CD4-positive, alpha-beta T cell treated with Interleukin-17A for 4 hours (primary cell): ENCODE measurements around the gene EXOC1.
A peak's percentile ranks its signal among the peaks of the same experiment; 100 is the strongest.

ENCODE experiments used
- DNase-seq: peaks from one replicate; pipeline ENCODE4 v3.0.0-alpha.2; 2020; ENCODE audit warnings: mixed read lengths

The EXOC1 gene

DNA sequence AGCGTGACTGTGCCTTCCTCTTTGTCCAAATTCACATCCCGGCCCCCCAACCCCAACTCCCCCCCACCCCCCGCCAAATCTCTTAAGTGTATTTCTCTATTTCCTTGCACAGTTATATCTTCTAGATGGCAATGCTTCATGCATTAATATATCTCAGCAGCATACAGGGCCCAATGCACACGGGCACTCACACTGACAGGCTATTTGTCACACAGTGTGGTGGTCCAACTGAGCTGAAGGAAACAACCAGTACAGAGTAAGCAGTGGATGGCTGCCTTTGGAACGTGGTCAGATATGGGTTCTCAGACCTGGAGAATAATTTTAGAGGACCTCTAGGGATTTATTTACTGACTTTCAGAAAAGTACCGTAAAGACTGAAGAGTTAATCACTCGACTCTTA is 681 bp downstream of the EXOC1 start:
- no peak for DNase-seq

DNA sequence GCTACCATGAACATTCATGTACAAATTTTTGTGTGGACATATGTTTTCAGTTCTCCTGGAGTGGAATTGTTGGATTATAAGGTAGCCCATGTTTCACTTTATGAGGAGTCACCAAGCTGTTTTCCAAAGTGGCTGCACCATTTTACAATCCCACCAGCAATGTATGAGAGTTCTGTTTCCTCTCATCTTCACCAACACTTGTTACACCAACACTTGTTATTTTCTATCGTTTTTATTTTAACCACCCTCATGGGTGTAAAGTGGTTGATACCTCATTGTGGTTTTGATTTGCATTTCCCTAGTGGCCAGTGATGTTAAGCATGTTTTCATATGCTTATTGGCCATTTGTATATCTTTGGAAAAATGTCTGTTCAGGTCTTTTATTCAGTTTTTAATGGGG is 4.1 kb downstream of the EXOC1 start:
- DNase-seq: no peak

DNA sequence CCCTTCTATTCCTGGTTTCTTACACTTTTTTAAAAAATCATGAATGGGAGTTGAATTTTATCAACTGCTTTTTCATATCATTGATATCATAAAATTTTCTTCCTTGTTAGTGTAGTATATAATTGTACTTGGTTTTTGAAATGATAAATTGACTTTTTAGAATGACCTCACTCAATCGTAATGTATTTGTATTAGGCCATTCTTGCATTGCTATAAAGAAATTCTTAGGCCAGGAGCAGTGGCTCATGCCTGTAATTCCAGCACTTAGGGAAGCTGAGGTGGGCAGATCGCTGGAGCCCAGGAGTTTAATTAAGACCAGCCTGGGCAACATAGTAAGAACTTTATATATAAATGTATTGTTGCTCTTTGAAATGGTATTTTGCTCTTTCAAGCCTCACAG is 6.3 kb downstream of the EXOC1 start:
- no peak for DNase-seq

DNA sequence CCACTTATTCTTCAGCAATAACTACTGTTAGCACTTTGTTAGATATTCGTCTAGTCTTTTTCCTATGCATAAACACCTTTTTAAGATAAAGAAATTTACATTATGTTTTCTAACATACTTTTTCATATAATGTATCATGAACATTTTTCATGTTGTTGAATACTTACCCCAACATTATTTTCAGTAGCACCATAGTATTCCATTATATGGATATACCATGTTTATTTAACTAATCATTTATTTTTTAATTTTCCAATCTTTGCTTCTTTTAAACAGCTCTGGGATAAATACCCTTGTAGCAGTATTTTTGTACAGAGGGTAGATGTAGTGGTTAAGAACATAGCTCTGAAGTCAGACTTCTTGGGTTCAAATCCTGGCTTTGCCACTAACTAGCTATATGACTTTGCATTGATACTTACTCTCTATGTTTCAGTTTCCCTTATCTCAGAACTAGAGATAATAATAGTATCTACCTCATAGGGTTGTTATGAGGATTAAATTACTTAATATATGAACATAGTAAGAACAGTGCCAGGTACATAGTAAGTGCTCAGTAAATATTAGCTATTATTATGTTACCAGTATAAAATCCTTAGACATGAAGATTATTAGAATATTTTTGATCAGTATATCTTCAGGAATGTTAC is 11.3 kb downstream of the EXOC1 start:
- DNase-seq: no peak

DNA sequence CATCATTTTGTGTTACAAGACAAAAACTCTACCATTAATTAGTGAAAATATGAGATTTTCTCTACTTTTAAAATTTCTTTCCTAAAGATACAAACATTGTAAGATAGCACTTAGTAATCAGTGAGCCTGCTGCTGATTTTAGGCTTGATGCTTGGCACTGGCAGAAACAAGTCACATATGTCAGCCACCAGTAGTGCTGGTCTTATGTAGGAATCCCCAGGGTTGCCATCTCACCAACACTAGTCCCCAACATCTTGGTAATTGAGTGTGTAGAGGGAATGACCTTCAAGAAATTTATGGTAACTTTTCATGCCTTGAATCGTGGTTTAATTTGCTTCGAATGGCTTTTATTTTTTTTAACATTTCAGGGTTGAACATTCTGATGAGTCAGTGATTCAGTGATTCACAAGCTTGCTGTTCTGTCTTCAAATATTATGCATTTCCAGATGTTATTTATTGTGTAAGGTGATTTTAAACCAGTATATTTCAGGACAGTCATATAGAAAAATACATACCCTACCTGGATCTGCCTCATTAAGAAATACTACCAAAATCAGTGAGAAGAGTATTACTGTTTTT is 11.9 kb downstream of the EXOC1 start:
- no peak for DNase-seq

GRCh38 chr4:55866290-55866907 is 13.0 kb downstream of the EXOC1 start:
- DNase-seq: no peak

DNA sequence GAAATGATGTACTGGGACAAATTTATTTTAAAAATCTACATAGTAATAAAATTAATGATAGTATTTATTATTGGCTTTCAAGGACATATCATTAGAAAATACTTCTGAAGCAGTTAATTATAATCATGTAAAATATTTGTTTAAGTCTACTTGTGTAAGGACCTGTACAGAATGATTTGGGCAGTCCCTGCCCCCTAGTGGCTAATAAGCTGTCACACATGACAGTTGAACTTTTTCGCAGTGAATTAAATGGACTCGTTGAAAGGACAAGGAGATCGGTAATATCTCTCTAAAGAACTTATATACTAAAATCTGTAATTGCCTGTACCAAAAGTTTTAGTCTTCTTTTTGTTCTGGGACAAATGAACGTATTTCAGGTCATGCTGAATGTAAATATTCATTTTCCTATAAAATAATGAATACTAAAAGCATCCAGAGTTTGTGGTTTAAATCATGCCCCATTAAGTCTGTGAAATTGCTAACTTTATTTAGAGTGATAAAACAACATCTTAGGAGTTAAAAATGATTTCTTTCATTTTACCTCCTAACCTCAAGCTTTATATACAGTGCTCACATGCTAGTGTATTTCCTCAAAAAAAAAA is 13.6 kb downstream of the EXOC1 start:
- peak; percentile 38 for DNase-seq

GRCh38 chr4:55868581-55869090 is 15.2 kb downstream of the EXOC1 start:
- DNase-seq: no peak

DNA sequence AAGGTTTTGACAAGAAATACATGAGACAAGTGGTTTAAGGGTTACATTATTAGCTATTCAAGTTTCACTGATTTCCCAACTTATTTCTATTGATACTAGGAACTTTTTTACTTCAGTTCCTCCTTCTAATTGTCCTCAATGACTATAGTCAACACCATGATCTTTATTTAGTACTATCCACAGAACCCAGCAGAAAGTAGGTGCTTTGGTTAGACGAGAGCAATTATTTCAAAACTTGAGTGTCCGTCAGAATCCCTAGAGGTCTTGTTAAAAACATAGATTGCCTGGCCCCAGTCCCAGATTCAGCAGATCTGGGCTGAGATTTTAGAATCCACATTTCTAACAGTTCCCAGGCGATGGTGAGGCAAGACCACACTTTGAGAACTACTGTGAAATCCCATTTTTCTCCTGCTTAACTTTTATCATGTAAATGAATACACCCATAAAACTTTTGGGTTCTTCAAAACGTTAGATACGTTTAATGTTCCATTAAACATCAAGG is 17.9 kb downstream of the EXOC1 start:
- DNase-seq: no peak

DNA sequence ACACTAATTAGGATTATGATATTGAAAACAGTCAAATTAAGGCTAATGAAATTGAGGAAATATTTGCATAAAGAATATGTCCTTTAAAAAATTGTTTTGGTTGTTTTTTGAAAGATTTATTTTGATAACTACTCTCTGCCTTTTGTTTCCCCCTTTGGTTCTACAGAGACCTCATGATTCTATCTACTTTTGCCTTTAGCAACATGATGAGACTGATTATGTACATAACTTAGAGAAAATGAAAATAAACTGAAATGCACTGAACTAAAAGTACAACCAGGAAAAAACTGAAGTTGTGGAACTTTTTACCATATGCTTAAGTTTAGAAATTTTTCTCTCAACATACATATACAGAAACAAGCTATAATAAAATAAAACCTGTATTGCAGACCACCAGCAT is 21.4 kb downstream of the EXOC1 start:
- DNase-seq: no peak

- DNase-seq: no peak
Observed at GRCh38 chr4:55876387-55876786, 22.9 kb downstream of the EXOC1 start.

GRCh38 chr4:55879224-55879623 is 25.8 kb downstream of the EXOC1 start:
- DNase-seq: no peak

DNA sequence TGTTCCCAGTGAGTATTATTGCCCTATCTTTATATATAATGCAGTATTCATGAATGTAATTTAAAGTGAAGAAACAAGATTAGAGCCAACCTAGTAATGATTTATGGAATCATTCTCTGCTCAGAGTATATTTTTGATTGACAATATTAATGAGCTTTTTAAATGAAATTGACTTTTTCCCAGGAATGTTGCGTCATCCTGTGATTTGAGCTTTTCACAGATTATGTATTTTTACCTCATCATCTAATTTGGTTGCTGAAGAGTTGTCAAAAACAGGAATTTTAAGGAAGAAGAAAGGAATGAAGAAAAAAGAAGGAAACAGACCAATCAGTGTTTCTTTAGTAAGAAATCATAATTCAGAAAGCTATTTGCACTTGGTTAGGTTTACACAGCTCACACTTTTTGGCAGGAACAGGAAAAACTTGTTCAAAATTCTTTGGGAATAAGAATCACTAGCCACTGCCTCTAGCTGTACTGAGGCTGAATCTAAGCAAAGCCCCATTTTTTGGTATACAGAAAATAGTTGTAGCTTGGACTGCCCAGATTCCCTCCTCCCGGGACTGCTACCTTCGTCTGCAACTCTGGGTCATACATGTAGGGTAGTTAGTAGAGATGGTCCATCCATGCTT is 27.3 kb downstream of the EXOC1 start:
- DNase-seq: no peak

- DNase-seq: no peak
Observed at GRCh38 chr4:55884093-55884850, 30.8 kb downstream of the EXOC1 start.

DNA sequence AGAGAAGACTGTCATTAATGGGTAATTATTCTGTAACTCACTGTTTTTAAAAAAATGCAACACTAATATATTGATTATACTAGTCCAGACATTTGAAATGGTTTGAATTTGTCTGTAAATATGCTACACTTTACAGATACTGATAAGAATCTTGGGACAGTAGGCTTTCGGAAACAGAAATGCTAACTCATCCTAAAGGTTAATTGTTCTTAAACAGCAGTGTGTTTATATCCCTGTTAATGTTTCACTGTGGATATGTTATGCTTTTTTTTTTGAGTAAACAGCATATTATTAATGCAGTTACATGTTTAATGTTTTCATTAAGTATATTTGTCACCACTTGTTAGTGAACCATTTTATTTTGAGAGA is 31.4 kb downstream of the EXOC1 start:
- DNase-seq: no peak

DNA sequence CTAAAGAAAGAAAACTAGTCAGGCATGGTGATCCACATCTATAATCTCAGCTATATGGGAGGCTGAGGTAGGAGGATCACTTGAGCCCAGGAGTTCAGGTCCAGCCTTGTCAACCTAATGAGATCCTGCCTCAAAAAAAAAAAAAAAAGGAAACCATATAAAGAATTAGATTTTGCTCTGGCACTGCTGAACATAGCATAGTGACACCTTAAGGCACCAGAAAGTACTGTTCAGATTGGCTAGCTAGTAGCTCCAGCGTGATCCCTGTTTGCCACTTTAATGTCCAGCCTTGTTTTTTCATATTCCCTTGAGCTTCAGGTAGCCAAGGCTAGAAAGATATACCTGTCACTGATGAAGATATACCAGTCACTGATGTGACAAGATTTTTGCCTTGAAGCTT is 34.1 kb downstream of the EXOC1 start:
- no peak for DNase-seq

GRCh38 chr4:55892156-55892555 is 38.7 kb downstream of the EXOC1 start:
- DNase-seq: no peak

DNA sequence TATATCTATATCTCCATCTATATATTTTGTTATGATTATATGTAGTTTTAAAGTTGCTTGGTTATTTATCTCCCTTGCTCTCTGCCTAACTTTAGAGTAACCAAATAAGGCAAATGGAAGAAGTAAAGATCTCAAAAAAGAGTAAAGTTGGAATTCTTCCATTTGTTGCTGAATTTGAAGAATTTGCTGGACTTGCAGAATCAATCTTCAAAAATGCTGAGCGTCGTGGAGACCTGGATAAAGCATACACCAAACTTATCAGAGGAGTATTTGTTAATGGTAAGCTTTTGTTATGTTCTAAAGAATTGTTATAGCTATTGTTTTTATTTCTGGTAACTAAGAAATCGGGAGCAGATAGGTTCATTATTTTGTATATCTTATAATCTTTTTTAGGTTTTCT is 43.2 kb downstream of the EXOC1 start:
- DNase-seq: no peak

GRCh38 chr4:55902677-55903076 is 49.2 kb downstream of the EXOC1 start:
- no peak for DNase-seq

DNA sequence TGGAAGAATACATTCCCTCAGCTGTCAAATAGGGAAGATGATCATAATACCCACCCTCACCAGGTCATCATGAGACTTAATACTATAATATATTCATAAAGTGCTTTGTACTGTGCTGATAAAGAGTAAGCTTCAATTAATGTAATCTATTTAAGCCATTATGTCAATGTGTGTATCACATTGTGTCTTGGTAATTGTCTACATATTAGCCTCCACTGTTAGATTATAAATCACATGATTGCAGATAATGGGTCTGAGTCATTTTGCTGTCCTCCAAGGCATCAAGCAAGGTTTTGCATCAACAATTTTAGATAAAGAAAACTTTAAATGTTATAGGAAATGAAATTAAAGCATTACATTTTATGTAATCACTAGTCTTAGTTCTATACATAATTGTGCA is 50.1 kb downstream of the EXOC1 start:
- no peak for DNase-seq

DNA sequence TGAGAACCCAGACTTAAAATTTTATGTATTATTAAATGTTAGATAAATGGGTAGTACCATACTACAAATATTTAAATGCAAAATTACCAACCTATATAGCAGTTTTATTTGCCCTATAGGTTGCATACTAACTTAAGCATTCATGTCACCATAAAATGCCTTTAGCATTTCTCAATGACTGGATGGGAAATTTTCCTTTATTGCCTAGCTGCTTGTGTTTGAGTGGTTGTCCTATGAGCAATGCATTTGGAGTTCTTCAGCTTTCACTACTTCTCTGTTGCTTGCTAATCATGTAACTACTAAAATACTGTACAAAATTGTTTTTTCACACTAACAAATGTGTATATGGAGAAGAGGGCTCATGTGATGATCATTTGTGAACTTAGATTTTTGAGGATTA is 51.1 kb downstream of the EXOC1 start:
- DNase-seq: no peak

DNA sequence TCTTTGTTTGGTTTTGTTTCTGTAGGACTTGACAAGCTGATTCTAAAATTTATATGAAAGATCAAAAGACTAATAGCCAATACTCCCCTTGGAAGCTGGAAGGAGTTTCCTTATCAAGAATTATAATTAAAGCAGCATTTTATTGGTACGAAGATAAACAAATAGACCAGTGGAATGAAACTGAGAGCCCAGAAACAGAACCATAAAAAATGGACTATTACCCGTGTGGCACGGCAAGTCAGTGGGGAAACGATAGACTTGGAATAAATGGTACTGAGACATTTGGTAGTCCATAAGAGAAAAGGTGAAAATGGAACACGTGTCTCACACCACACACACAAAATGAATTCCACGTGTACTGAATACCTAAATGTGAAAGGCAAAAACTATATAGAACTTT is 52.9 kb downstream of the EXOC1 start:
- no peak for DNase-seq

DNA sequence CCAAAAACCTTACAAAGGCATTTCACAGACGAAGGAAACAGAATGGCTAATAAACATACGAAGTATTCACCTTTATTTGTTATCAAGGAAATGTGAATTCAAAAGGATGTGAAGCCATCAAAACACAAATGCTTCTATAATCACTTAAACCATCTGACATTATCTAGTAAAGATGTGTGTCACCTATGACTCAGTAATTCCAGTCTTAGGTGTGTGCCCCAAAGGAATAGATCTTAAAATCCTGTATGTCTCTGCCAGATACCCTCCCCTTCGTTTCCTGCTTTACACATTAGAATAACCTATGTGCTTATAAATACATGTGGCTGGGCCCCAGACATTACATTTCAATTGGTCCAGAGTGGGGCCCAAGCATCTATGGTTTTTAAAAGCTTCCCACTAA is 53.5 kb downstream of the EXOC1 start:
- DNase-seq: peak; percentile 15
